Measurements from ENCODE around the gene ASB3. TPM values are rescaled to one million over a fixed set of nuclear protein-coding genes. Genes with fewer than 3 reads are reported as not detected.
A peak's percentile ranks its signal among the peaks of the same experiment; 100 is the strongest.
"Not testable (repeated sequence)": the region's sequence is repeated elsewhere in the genome, so short reads cannot be mapped to it uniquely, and the experiment has no call there.

ASB3 gene
- total and polyA plus RNA-seq, 9 donors: 9.6 to 24.8 (median 19.0) TPM

DNA sequence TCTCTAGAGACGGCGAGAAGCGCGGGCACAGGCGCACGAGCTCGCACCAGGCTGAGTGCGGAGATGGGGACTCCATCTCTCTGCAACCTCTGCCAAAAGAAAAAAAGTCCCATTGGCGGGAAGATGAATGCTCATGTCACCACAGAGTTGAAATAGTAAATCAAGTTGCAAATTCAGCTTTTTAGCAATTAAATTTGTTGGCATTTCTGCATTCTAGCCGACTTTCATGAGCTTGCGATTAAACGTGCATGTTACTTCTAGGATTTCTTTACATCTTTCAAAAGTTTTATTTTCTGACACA is 18.6 kb downstream of the ASB3 start:
- WGBS, 3 donors: 1 to 2% (median 1%) methylated on average over 12 of the region's 12 CpGs
- no peak for TF ChIP-seq CTCF (IDR thresholded peaks at IDR 0.05)
- TF ChIP-seq EP300 (IDR thresholded peaks at IDR 0.05): no peak
- TF ChIP-seq POLR2A (IDR thresholded peaks at IDR 0.05): no peak
- DNase-seq: no peak
- no peaks in the 10 kb centered on the region for H3K27me3 ChIP-seq
- peak overlapping the region; percentile 75 for H3K4me3 ChIP-seq
- H3K36me3 ChIP-seq: no peaks in the 10 kb centered on the region
- intact Hi-C loops (cut with DNase I): no loop called here
- no peaks in the 10 kb centered on the region for H3K9me3 ChIP-seq
- no peaks in the 10 kb centered on the region for H3K4me1 ChIP-seq (ENCODE audit: insufficient read depth)
- peak overlapping the region in 1 of 2 donors; percentile 59 for H3K27ac ChIP-seq

GRCh38 chr2:53767405-53768241 is 19.1 kb downstream of the ASB3 start, which contains the start of gene CHAC2:
TSS of gene CHAC2 (plus strand) at chr2:53767804. CDS start at chr2:53767887, 83 bp downstream.
- WGBS, 3 donors: 0 to 1% (median 0%) methylated on average over 46 of the region's 46 CpGs

DNA sequence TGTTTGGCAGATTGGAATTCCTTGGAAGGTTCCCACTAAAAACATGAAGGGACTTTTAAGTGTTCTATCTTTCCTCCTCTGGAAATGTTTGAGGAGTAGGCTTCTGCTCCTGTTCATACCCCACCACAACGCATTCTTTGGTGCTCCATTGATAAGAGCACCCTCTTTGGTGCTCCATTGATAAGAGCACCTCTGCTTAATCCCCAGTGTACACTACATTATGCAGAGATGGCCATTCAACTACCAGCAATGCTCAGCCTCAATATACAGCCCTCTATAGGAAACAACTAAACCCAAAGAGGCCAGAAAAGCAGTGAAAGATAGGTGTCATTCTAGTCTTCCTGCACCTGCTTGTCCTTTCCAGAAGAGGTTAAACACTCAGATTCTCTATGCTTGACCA is 21.0 kb downstream of the ASB3 start:
- Histone ChIP-seq H3K4me3 (no peak overlapping the region), H3K36me3 (no peaks in the 10 kb centered on the region), H3K9me3 (no peaks in the 10 kb centered on the region), H3K27me3 (no peaks in the 10 kb centered on the region), H3K4me1 (ENCODE audit: insufficient read depth) (no peaks in the 10 kb centered on the region), H3K27ac (no peak overlapping the region)
- intact Hi-C loops (cut with DNase I): no loop called here
- WGBS, 3 donors: 84 to 97% (median 97%) methylated on average over 1 of the region's 1 CpG
- TF ChIP-seq EP300 (IDR thresholded peaks at IDR 0.05): no peak
- no peak for TF ChIP-seq POLR2A (IDR thresholded peaks at IDR 0.05)
- TF ChIP-seq CTCF (IDR thresholded peaks at IDR 0.05): no peak
- DNase-seq: no peak

More at GRCh38 chr2:53767405-53768241, 19.1 kb downstream of the ASB3 start, which contains the start of gene CHAC2:
- peak; percentile 74 to 85 (median 79) for DNase-seq
- no peaks in the 10 kb centered on the region for H3K9me3 ChIP-seq
- H3K4me3 ChIP-seq: peak within 1 kb of the TSS; percentile 75
- H3K4me1 ChIP-seq (ENCODE audit: insufficient read depth): no peaks in the 10 kb centered on the region
- H3K36me3 ChIP-seq: no peaks in the 10 kb centered on the region
- H3K27ac ChIP-seq: peak within 1 kb of the TSS in 1 of 2 donors; percentile 59
- intact Hi-C loops (cut with DNase I): no loop called here
- no peaks in the 10 kb centered on the region for H3K27me3 ChIP-seq
- TF ChIP-seq EP300 (IDR thresholded peaks at IDR 0.05) (no peak), CTCF (IDR thresholded peaks at IDR 0.05) (peak; percentile 41 to 56 (median 49))

DNA sequence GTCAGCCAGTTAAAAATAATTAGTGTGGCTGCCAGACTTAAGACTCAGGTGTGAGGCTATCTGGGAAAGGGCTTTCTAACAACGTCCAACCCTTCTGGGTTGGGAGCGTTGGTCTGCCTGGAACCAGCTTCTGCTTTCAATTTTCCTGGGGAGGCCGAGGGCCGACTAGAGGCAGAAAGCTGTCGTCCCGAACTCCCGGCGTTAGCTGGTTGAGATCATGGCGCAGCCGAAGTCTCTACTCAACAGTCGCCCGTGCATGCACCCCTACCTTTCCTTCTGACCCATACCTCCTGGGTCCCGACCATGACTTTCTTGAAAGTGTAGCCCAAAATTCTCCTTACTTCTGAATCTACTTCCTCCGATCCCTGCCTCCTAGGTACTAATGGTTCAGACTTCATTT is 29.5 kb downstream of the ASB3 start:
- H3K27ac ChIP-seq; intact Hi-C loops (cut with DNase I); H3K9me3 ChIP-seq; DNase-seq; H3K27me3 ChIP-seq; H3K4me1 ChIP-seq (ENCODE audit: insufficient read depth); H3K36me3 ChIP-seq; H3K4me3 ChIP-seq: not testable (repeated sequence)
- WGBS, 3 donors: 97 to 99% (median 98%) methylated on average over 14 of the region's 14 CpGs

- no peak overlapping the region for H3K4me3 ChIP-seq
- no peaks in the 10 kb centered on the region for H3K27me3 ChIP-seq
- WGBS, 3 donors: 97 to 99% (median 98%) methylated on average over 15 of the region's 15 CpGs
- H3K27ac ChIP-seq: no peak overlapping the region
- no peak for DNase-seq
- TF ChIP-seq EP300 (IDR thresholded peaks at IDR 0.05) (no peak), CTCF (IDR thresholded peaks at IDR 0.05) (no peak), POLR2A (IDR thresholded peaks at IDR 0.05) (no peak)
- H3K9me3 ChIP-seq: no peaks in the 10 kb centered on the region
- no peaks in the 10 kb centered on the region for H3K4me1 ChIP-seq (ENCODE audit: insufficient read depth)
- H3K36me3 ChIP-seq: no peaks in the 10 kb centered on the region
- intact Hi-C loops (cut with DNase I): no loop called here
These were observed 30.1 kb downstream of the ASB3 start for GRCh38 chr2:53756644-53757043.

Data from ovary (tissue), 9 donors.